Measurements from ENCODE around the gene TOP3A.

TOP3A gene

GRCh38 chr17:18331879-18332278, 17.1 kb upstream of the TOP3A start:
- no peak for DNase-seq (ENCODE audit: low read depth)
- TF ChIP-seq CTCF (IDR thresholded peaks at IDR 0.05; ENCODE audit: insufficient read depth, low read depth, low read length, missing control alignments) = no peak

GRCh38 chr17:18328643-18329204, 13.9 kb upstream of the TOP3A start:
- no peak overlapping the region for H3K4me3 ChIP-seq (ENCODE audit: low read depth, low read length)
- TF ChIP-seq CTCF (IDR thresholded peaks at IDR 0.05; ENCODE audit: insufficient read depth, low read depth, low read length, missing control alignments) = no peak

More at GRCh38 chr17:18331879-18332278, 17.1 kb upstream of the TOP3A start:
- H3K4me3 ChIP-seq (ENCODE audit: low read depth, low read length) = no peak overlapping the region

GRCh38 chr17:18327556-18327955, 12.8 kb upstream of the TOP3A start:
- no peak for DNase-seq (ENCODE audit: low read depth)
- TF ChIP-seq CTCF (IDR thresholded peaks at IDR 0.05; ENCODE audit: insufficient read depth, low read depth, low read length, missing control alignments) = no peak
- H3K4me3 ChIP-seq (ENCODE audit: low read depth, low read length) = no peak overlapping the region

More at GRCh38 chr17:18328643-18329204, 13.9 kb upstream of the TOP3A start:
- no peak for DNase-seq (ENCODE audit: low read depth)

GRCh38 chr17:18327093-18327492, 12.3 kb upstream of the TOP3A start:
- DNase-seq (ENCODE audit: low read depth) = no peak
- no peak for TF ChIP-seq CTCF (IDR thresholded peaks at IDR 0.05; ENCODE audit: insufficient read depth, low read depth, low read length, missing control alignments)
- H3K4me3 ChIP-seq (ENCODE audit: low read depth, low read length) = no peak overlapping the region

GRCh38 chr17:18326572-18326971, 11.8 kb upstream of the TOP3A start:
- H3K4me3 ChIP-seq (ENCODE audit: low read depth, low read length) = no peak overlapping the region
- no peak for DNase-seq (ENCODE audit: low read depth)
- no peak for TF ChIP-seq CTCF (IDR thresholded peaks at IDR 0.05; ENCODE audit: insufficient read depth, low read depth, low read length, missing control alignments)

GRCh38 chr17:18326039-18326438, 11.2 kb upstream of the TOP3A start:
- no peak for TF ChIP-seq CTCF (IDR thresholded peaks at IDR 0.05; ENCODE audit: insufficient read depth, low read depth, low read length, missing control alignments)
- DNase-seq (ENCODE audit: low read depth) = no peak

More at GRCh38 chr17:18326039-18326438, 11.2 kb upstream of the TOP3A start:
- H3K4me3 ChIP-seq (ENCODE audit: low read depth, low read length) = no peak overlapping the region
